Thyroid gland (tissue), 4 donors: ENCODE measurements around the gene ANKRD18A. TPM values are rescaled to one million over a fixed set of nuclear protein-coding genes. Genes with fewer than 3 reads are reported as not detected.

Source experiments
- DNase-seq, 2 donors: peaks; one replicate each; pipeline ENCODE4 v3.0.0-alpha.2; 2019
- H3K27ac ChIP-seq, 3 donors: fragments of 200-600 bp; sonication (generic); 1 replicate in 2 of 3; 2 replicates in 1 of 3; pipeline ENCODE4 v1.5.1; 2016 to 2019; ENCODE audit warnings: mild to moderate bottlenecking in 1 of 3, moderate library complexity in 1 of 3
- H3K27me3 ChIP-seq: fragments of 200-600 bp; sonication (generic); one replicate; pipeline ENCODE4 v1.5.1; 2019
- H3K36me3 ChIP-seq, 2 donors: fragments of 200-600 bp; sonication (generic); one replicate each; pipeline ENCODE4 v1.5.1; 2016 to 2019
- H3K4me1 ChIP-seq, 2 donors: fragments of 200-600 bp; sonication (generic); one replicate each; pipeline ENCODE4 v1.5.1; 2017 to 2019
- H3K4me3 ChIP-seq, 3 donors: fragments of 200-600 bp; sonication (generic); replicated peaks in 1 of 3; 1 replicate in 2 of 3; 2 replicates in 1 of 3; pipeline ENCODE4 v1.5.1; 2016; ENCODE audit warnings: mild to moderate bottlenecking in 1 of 3
- H3K9me3 ChIP-seq: fragments of 200-600 bp; sonication (generic); one replicate; pipeline ENCODE4 v1.5.1; 2017
- CTCF ChIP-seq, 6 experiments: fragments of 200-600 bp in 3 of 6; fragments of 450-650 bp in 3 of 6; sonication (generic) in 3 of 6; IDR thresholded peaks; one replicate each; pipeline ENCODE4 v1.5.1; 2016 to 2019; ENCODE audit warnings: antibody characterized with exemption in 6 of 6, mild to moderate bottlenecking in 2 of 6, inconsistent platforms in 1 of 6, moderate library complexity in 1 of 6
- POLR2A ChIP-seq, 2 donors: fragments of 450-650 bp; IDR thresholded peaks; one replicate each; pipeline ENCODE4 v1.6.1; 2017; ENCODE audit warnings: antibody characterized with exemption in 2 of 2, mild to moderate bottlenecking in 2 of 2, moderate library complexity in 1 of 2
- WGBS, 2 donors: methylation state at CpG; one replicate each; pipeline ENCODE4 v1.1.5; 2017; 5-methylcytosine and 5-hydroxymethylcytosine counted together
- intact Hi-C: fragments of 100-400 bp; cut with DNase I; formaldehyde crosslinking; loops from one replicate; pipeline ENCODE4 v1.15.1; 2023
- total RNA-seq, 4 donors: library from RNA; depleted of rRNA; stranded (reverse); fragments of >200 nt; gene quantifications; one replicate each; pipeline ENCODE4 v1.2.3, GENCODE V29; 2016

ANKRD18A gene
- total RNA-seq, 4 donors from 2014 or later, result 10.5 to 16.3 (median 12.6) TPM

- H3K27ac ChIP-seq, result no peak overlapping the region
- DNase-seq, result no peak
- WGBS, 2 donors, result 89 to 91% methylated on average over 6 to 8 of the region's 8 CpGs
- no peaks in the 10 kb centered on the region for H3K36me3 ChIP-seq
- H3K27me3 ChIP-seq, result no peaks in the 10 kb centered on the region
- intact Hi-C loops, result loop anchor here (10.0 kb wide), 1 partner anchor 55 kb away; no protein-coding TSS in a partner anchor
- no peak for TF ChIP-seq CTCF (IDR thresholded peaks at IDR 0.05)
- no peak for TF ChIP-seq POLR2A (IDR thresholded peaks at IDR 0.05)
- no peaks in the 10 kb centered on the region for H3K9me3 ChIP-seq
- H3K4me3 ChIP-seq, result no peak overlapping the region
- H3K4me1 ChIP-seq, result peaks cover 0 to 7% of the 10 kb centered on the region in 2 donors
Measured at GRCh38 chr9:38649731-38650363, 29.5 kb upstream of the ANKRD18A start.

- H3K4me1 ChIP-seq, result no peaks in the 10 kb centered on the region
- no peak for DNase-seq
- no peaks in the 10 kb centered on the region for H3K36me3 ChIP-seq
- H3K4me3 ChIP-seq, result no peak overlapping the region
- no peaks in the 10 kb centered on the region for H3K9me3 ChIP-seq
- WGBS, 2 donors, result 39 to 62% methylated on average over 2 of the region's 2 CpGs
- no peak for TF ChIP-seq POLR2A (IDR thresholded peaks at IDR 0.05)
- no peak for TF ChIP-seq CTCF (IDR thresholded peaks at IDR 0.05)
- H3K27ac ChIP-seq, result no peak overlapping the region
- no peaks in the 10 kb centered on the region for H3K27me3 ChIP-seq
- intact Hi-C loops, result no loop called here
Measured at GRCh38 chr9:38644601-38645000, 24.2 kb upstream of the ANKRD18A start.

GRCh38 chr9:38643815-38644173 is 23.4 kb upstream of the ANKRD18A start:
- H3K27ac ChIP-seq, result no peak overlapping the region
- H3K36me3 ChIP-seq, result no peaks in the 10 kb centered on the region
- intact Hi-C loops, result no loop called here
- H3K9me3 ChIP-seq, result no peaks in the 10 kb centered on the region
- no peaks in the 10 kb centered on the region for H3K4me1 ChIP-seq
- no peak for TF ChIP-seq CTCF (IDR thresholded peaks at IDR 0.05)
- no peak for TF ChIP-seq POLR2A (IDR thresholded peaks at IDR 0.05)
- H3K27me3 ChIP-seq, result no peaks in the 10 kb centered on the region
- H3K4me3 ChIP-seq, result no peak overlapping the region
- no peak for DNase-seq
- WGBS, 2 donors, result 83 to 87% methylated on average over 3 of the region's 3 CpGs

- H3K27me3 ChIP-seq, result no peaks in the 10 kb centered on the region
- intact Hi-C loops, result no loop called here
- H3K36me3 ChIP-seq, result no peaks in the 10 kb centered on the region
- H3K4me1 ChIP-seq, result no peaks in the 10 kb centered on the region
- H3K4me3 ChIP-seq, result no peak overlapping the region
- WGBS, 2 donors, result 86 to 89% methylated on average over 18 of the region's 18 CpGs
- TF ChIP-seq POLR2A (IDR thresholded peaks at IDR 0.05) (no peak), CTCF (IDR thresholded peaks at IDR 0.05) (no peak)
- no peaks in the 10 kb centered on the region for H3K9me3 ChIP-seq
- H3K27ac ChIP-seq, result no peak overlapping the region
- DNase-seq, result no peak
Measured at GRCh38 chr9:38642951-38643814, 22.8 kb upstream of the ANKRD18A start.
